GM18517 (cell line): ENCODE results near the gene MFGE8.

Experiments
- ATAC-seq: cut with Tn5 transposase; IDR thresholded peaks from one replicate; pipeline ENCODE4 v1.9.1; 2021; ENCODE audit warnings: mild to moderate bottlenecking, moderate library complexity; ENCODE audit not compliant: unreplicated experiment

The MFGE8 gene

DNA sequence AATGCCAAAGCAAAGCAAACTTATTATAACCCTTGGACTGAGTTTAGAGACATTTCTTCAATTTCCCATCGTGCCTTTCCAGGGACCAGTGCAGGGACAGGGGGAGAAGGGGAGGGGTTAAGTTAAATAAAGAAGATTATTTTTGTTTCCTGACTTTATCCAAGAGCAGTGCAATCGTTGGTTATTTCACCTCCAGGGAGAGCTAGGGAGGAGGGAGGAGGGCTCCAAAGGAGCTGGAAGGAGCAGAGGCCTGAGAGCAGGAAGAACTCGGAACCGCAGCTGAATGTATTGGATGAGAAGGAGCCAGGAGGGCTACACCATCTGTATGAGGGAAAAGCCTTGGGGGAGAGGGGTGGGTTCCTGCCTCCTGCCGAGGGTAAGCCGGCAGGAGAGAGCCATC, 38.5 kb downstream of the MFGE8 start:
- ATAC-seq = no peak

DNA sequence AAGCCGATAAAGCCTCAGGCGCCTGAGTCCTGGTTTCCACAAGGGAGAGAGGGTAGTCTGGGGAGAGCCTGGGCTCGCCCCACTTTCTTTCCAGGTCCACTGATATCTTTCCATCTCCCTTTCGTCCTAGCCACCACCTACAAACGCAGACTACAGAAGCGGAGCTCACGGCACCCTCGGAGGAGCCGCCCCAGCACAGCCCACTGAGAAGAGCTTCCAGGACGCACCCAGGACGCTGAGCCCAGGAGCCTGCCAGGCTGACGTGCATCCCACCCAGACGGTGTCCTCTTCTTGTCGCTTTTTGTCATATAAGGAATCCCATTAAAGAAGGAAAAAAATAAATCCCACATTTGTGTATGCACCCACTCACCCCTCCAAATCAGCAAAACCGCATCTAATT, 38.9 kb downstream of the MFGE8 start:
- ATAC-seq = no peak

DNA sequence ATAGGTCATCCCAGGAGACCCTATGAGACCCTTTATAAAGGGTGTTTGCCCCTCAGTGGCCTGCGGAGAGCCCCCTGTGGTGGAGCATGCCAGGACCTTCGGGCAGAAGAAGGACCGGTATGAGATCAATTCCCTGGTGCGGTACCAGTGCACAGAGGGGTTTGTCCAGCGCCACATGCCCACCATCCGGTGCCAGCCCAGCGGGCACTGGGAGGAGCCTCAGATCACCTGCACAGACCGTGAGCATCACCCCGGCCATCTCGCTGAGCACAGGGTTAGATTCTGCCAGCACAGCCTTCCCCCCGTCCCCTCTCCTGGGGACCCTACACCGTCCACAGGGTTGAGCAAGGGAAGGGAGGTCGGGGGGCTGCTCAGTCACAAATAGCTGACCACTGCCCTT, 39.4 kb downstream of the MFGE8 start:
- ATAC-seq = no peak

DNA sequence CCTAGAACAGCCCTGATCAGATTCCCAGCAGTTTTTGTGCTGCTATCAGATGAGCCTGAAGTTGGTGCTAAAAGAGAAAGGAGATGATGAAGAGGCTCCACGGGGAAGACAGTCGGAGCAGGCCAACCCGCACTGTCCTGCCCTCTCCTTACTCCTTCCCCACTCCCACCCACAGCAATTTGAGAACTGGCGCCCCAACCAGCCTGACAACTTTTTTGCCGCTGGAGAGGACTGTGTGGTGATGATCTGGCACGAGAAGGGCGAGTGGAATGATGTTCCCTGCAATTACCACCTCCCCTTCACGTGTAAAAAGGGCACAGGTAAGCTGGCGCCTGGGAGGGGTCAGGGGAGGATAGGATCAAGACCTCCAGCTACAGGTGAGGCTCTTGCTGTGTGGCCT, 40.5 kb downstream of the MFGE8 start:
- no peak for ATAC-seq

DNA sequence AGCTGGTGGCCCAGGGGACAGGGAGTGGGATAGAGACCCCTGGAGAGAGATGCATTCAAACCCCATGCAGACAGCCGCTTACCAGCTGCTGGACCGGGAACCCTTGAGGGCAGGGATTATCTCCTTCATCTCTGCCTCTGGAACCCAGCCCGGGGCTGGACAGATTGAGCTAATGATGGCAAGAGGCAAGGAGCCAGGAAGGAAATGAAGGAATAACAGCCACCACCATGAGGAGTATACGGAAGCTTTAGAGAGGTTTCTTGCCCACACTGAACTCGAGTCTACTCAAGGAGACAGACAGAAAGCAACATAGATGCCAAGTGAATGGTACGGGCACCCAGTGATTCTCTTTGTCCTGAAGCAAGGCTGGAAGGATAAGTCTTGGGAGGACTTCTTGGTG, 41.1 kb downstream of the MFGE8 start:
- ATAC-seq = no peak

DNA sequence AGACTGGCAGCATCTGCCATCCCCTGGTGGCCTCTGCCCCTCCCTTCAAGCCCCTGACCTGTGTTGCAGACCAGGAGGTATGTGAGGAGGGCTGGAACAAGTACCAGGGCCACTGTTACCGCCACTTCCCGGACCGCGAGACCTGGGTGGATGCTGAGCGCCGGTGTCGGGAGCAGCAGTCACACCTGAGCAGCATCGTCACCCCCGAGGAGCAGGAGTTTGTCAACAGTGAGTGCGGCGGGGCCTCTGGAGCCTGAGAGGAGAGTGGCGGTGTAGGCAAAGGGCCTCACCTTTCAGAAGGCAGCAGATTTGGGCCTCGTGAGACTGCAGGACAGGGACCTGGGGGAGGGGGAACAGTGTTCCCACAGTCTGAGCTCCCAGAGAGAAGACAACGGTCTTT, 41.9 kb downstream of the MFGE8 start:
- no peak for ATAC-seq

DNA sequence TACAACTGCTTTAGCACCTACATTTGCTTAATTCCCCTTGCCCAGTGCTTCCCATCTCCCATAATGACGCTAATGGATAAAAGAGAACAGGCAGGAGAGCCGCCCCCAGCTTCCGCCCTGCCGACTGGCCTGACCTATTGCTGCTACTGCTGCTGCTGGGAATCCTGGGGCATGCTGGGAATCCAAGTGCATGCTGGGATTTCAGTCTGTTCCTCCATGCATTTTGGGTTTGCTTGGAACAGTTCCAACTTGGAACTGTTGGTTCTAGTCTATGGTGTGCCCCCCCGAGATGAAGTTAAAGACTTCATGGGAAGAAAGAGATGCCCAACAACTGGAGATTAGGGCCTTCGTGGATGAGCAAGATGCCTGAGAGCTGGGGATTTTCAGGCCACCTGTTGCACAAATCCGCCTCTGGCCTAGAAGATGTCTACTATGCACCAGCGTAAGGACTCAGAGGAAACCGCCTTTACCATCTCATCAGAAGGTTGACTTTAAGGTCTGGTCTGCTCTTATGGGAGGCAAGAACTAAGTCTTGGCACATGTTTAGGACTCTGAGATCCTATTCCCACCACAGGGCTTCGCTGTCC, 46.8 kb downstream of the MFGE8 start:
- ATAC-seq = no peak

DNA sequence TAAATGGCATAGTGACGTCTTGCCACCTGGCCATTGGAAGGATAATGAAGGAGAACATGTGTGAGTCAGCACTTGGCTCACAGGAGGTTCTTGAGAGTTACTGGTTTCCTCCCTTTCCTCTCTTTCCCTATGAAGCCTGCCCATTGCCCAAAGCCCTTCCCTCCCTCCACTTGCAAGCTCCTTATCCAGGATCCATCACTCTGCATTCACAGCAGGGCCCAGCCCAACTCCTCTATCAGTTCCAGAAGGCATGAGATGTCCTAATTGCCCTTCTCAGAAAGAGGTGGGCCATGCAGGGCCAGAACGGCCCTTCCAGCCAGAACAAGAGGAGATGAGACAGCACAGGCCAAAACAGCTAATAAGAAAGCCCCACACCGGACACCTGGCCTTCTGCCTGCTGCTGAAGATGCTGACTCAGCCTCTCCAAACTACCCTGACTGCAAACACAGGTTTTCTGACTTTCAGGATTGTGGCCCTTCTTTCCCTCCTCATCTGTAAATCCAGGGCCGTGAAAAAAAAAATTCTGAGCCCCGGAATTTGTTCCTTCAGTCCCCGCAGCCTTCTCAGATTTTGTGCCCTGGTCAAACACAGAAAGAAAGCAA, 47.6 kb downstream of the MFGE8 start:
- ATAC-seq = no peak

DNA sequence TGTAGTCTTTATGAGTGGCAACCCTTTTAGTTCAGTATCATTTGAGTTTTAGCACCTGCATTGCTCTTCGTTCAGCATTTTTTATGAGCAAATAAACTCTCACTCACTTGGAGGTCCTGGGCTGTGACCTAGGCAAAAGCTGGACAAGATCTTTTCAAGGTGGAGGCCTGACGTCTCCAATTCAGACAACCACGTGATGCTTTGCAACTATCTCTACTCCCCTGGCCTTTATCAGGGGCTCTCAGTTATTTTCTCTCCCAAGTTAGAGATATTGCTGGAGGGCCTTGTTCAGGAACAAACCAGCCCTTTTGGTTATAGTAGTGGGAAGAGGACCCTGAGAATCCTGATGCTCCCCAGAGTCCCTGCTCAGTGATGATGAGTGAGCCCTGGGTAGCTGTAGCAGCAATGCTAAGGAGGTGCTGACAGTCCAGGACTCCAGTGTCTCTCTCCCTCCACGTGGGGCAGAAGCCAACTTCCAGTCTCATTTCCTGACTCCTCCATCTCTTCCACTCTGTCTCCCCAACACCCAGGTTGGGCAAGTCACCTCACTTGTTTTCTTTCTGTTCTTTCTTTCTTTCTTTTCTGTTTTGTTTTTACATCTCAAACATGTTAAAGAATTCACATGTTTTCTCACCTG, 48.2 kb downstream of the MFGE8 start:
- no peak for ATAC-seq

DNA sequence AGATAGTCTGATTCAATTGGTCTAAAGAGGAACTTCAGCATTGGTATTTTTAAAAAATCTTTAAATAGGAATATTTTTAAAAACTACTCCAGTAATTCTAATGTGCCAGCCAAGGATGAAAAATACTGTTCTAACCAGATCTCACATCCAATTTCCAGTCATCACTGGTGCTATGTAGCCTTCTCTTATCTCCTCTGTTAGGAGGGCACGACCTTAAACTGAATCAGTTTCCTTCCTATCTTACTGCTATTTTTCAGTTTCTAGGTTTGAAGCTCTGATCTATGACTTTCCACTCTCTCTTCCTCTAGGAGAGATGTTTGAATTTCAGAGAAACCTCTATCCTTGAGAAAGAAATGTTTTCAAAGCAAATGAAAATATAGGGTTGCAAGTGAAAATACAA, 49.8 kb downstream of the MFGE8 start:
- ATAC-seq = no peak

DNA sequence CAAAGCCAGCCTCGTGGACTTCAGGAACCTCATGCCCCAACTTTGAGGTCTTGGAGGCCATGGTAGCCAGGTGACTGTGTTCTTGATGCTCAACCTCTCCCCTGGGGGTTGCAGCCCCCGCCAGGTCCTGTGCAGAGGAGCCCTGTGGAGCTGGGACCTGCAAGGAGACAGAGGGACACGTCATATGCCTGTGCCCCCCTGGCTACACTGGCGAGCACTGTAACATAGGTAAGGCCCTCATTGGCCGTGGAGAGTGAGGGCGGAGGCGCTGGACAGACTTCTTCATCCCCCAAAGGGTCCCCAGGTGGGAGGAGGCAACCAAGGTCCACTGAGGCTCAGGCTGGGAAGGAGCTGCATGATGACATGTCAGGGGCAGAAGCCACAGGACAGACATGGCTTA, 53.0 kb downstream of the MFGE8 start:
- no peak for ATAC-seq

DNA sequence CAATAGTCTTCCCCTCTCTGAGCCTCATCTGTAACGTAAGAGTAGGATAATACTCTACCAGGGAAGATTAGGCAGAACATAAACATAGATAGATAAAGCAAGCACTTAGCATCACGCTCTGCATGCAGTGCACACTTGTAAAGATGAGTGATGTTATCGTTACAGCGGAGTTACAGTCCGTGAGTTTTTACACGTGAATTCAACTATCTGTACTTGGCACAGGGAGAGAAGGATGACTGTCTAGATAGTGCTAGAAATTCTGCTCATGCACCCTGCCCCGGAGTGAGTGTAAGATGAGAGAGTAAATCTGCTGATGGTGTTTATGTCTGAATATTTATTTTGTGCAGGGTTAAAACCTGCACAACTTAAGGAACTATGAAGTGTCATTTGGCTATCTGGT, 53.6 kb downstream of the MFGE8 start:
- ATAC-seq = no peak

DNA sequence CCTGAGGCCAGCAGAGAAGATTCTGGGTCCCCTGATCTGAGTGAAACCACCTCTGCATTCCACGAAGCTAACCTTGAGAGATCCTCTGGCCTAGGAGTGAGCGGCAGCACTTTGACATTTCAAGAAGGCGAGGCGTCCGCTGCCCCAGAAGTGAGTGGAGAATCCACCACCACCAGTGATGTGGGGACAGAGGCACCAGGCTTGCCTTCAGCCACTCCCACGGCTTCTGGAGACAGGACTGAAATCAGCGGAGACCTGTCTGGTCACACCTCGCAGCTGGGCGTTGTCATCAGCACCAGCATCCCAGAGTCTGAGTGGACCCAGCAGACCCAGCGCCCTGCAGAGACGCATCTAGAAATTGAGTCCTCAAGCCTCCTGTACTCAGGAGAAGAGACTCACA, 54.2 kb downstream of the MFGE8 start:
- no peak for ATAC-seq

DNA sequence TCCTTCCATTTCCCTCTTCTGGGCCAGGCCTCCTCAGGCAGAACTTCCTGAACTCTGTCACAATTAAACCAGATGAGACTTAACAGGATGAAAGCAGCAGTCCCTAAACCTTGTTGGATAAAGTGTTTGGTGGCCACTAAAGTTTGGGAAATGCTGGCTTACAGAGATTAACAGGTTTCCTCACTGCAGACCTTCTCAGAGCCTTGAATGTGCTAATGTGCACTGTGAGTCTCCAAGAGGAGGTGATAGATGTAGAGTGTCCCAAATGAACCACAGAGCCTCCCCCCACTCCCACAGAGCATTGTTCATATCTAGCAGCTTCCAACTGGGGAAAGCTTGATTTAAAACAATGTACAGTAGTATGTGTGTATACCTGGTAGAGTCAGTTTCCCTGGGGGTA, 60.7 kb downstream of the MFGE8 start:
- ATAC-seq = no peak

DNA sequence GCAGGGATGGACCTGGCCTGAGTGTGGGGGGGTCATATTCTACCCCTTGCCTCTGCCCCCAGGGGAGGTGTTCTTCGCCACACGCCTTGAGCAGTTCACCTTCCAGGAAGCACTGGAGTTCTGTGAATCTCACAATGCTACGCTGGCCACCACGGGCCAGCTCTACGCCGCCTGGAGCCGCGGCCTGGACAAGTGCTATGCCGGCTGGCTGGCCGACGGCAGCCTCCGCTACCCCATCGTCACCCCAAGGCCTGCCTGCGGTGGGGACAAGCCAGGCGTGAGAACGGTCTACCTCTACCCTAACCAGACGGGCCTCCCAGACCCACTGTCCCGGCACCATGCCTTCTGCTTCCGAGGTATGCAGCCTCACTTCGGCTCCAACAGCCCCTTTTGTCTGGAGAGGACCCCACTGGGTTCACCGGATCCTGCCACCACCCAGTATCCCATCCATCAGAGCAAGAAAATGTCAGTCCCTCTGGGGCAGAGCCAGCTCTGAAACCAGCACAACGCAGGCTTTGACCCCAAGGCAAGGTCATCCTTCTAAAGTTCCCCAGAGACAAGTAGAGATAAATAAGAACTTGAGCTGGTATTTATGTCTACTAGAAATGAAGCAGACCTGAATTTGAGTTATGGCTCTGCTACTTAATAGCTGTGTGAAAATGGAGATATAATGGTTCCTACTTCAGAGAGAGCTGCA, 63.7 kb downstream of the MFGE8 start:
- ATAC-seq = no peak
